PFSK-1 (cell line): Measurements from ENCODE around the gene CPNE9.

Source experiments
- POLR2AphosphoS5 ChIP-seq: IDR thresholded peaks from 2 replicates; pipeline ENCODE4 v1.6.1; 2012; ENCODE audit warnings: low read depth, mild to moderate bottlenecking, control low read depth, low read length, moderate library complexity
- SIN3A ChIP-seq: IDR thresholded peaks from 2 replicates; pipeline ENCODE4 v1.6.1; 2012; ENCODE audit warnings: mild to moderate bottlenecking, low read length, moderate library complexity, borderline replicate concordance; ENCODE audit not compliant: insufficient read depth
- TAF1 ChIP-seq: IDR thresholded peaks from 2 replicates; pipeline ENCODE4 v1.6.1; 2012; ENCODE audit warnings: low read length, control low read depth, borderline replicate concordance; ENCODE audit not compliant: insufficient read depth

- TF ChIP-seq SIN3A = no peak
- TF ChIP-seq POLR2AphosphoS5 = no peak
- no peak for TF ChIP-seq TAF1
Measured at GRCh38 chr3:9673752-9674151, 29.9 kb upstream of the CPNE9 start.
